Inflammatory macrophage (primary cell): Measurements from ENCODE around the gene YPEL5.
"Not testable (repeated sequence)": the region's sequence is repeated elsewhere in the genome, so short reads cannot be mapped to it uniquely, and the experiment has no call there.

Source experiments
- DNase-seq, 2 donors: peaks; one replicate each; pipeline ENCODE4 v3.0.0-alpha.2; 2020 to 2022
- total RNA-seq, 18 experiments: gene quantifications; one replicate each; lab custom pipeline; 2026; ENCODE audit warnings: mixed read lengths in 6 of 18, inconsistent platforms in 2 of 18; lab: John Stamatoyannopoulos, UW

The YPEL5 gene
- total RNA-seq, result 42.2 to 118 (median 66.7) reads per million in 18 experiments

DNA sequence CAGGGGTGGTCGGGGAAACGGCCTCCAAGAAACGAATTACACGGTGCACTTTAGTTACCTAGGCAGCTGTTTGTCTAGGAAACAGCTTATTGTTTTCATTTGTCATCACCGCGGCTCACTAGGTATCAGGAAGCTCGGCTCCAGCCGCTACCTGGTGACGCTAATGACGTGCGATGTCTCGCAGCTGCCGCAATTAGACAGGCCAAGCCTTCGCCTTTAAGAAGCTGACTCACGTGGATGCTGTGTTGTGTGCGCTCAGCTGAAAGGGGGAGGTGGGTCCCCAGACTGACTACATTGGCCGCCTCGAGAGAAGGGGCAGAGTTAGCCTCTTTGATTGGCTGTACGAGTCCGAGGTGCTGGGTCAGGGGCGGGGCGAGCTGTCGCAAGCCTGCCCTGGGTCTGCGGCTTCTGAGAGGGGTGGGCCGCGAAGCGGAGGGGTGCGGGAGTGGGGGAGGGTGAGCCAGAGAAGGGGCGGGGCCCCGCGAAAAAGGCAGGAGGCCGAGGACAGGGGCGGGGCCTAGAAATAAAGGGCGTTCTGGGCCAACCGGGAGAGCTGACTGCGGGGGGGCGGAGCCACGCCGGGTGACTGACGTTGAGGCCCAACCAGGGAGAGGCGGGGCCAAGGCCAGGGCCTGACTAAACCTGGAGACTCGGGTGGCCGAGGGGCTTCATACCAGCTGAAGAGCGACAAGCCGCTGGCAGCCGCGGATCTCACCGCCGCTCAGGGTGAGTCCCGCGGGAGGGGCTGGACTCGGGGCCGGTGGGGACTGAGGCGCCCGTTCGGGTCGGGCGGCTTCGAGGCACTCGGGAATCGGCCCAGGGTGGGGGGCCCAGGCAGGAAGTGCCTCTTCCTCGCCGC lies at the start of gene YPEL5:
Gene YPEL5, plus strand, starts transcription at position 671 of the 859 bp plus-strand sequence. CDS start 9,645 bp downstream, outside the sequence.
- peak; percentile 99 for DNase-seq

DNA sequence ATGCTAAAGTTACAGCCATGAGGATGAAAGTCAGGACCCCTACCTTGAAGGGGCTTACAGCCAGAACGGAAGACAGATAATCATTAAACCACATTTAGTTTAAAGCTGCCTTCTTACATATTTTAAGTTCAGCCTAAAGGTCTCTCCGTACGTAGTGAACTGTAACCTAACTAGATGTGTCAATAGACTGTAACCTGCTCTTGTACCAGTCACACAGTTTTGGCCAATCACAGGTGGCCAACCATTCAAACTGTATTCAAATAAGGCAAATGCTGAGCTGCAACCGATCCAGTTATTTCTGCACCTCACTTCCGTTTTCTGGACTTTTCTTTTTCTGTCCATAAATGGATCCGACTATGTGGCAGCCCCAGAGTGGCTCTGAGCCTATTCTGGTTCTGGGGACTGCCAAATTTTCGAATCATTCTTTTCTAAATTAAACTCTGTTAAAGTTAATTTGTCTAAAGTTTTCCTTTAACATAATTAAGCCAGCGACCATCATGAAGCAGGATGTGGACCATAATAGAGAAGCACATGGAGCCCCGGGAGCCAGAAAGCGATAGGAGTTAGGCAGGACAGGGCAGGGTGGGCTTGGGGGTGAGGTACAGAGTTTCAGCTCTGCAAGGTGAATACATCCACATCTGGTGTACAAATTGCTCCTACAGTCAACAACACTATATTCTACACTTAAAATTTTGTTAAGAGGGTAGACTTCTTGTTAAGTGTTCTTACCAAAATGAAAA lies 48.4 kb upstream of the YPEL5 start:
- no peak for DNase-seq

DNA sequence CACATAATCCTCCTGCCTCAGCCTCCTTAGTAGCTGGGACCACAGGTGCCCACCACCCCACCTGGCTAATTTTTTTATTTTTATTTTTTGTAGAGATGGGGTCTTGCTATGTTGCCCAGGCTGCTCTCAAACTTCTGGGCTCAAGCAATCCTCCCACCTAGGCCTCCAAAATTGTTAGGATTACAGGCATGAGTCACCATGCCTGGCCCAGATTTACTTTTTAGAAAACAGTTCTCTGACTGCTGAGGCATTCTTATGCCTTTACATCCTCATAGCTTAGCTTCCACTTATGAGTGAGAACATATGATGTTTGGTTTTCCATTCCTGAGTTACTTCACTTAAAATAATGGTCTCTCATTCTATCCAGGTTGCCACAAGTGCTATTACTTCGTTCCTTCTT lies 47.4 kb upstream of the YPEL5 start:
- not testable (repeated sequence) for DNase-seq

DNA sequence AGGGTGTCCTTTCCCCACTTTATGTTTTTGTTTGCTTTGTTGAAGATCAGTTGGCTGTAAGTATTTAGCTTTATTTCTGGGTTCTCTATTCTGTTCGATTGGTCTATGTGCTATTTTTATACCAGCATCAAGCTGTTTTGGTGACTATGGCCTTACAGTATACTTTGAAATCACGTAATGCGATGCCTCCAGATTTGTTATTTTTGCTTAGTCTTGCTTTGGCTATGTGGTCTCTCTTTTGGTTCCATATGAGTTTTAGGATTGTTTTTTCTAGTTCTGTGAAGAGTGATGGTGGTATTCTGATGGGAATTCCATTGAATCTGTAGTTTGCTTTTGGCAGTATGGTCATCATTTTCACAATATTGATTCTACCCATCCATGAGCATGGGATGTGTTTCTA lies 46.1 kb upstream of the YPEL5 start:
- not testable (repeated sequence) for DNase-seq

DNA sequence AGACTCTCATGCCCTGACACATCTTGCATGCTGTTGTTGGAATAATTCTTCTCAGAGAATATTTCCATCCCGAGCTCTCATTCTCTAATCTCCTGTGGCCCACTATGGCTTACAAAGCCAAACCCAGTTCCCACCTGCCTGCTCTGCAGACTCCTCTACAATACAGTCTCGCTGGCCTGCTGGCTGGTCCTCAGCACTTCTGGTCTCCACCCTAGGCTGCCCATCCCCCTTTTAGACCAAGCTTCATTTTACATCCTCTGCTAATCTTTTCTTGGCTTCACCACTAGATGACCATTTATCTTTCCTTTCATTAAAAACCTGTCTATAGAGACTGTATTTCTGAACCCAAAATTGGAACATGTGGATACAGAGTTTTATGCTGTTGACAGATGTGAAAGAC lies 42.5 kb upstream of the YPEL5 start:
- no peak for DNase-seq

DNA sequence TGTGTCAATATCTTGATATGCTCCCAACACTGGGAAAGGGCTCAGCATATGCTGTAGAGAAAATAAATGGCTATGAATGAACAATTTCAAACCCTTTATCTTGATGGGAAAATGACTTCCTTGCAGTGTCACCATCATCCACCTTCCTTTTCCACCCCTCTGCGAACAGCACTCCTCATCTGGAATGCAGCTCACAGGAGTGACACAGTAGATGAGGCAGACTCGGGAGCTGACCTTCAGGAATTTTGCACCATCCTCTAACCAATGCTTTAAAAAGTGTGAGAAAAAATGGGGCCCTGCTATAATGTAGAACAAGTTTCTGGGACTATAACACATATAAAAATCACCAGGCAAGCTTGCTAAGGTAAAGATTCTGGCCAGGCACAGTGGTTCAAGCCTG lies 41.3 kb upstream of the YPEL5 start:
- DNase-seq, result no peak

DNA sequence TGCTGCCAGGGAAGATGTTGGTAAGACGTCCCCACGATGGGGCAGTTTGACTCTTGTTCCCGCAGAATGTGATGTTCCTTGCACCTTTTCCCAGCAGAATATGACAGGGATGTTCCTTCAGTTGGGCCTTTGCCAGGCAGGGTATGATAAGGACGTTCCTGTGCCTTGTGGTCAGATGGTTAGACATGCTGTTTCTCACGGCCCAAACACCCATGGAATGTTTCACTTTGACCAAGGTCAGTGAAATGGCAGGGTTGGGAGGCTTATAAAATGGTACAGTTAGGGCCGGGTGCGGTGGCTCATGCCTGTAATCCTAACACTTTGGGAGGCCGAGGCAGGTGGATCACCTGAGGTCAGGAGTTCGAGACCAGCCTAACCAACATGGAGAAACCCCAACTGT lies 40.3 kb upstream of the YPEL5 start:
- no peak for DNase-seq

DNA sequence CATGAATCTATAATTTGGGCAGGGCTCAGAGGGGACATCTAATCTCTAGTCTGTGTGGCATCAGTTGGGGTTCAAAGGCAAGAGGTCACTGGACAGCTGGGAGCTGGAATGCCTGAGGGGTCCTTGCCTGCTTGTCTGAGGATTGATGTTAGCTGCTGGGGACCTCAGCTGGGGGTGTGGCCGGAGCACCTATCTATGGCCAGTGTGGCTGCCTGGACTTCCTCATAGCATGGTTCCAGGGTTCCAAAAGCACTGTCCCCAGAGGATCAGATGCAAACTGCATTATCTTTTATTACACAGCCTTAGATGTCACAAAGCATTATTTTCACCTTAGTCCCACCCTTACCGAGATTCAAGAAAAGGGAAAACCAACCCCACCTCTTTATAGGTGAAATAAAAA lies 38.6 kb upstream of the YPEL5 start:
- no peak for DNase-seq

DNA sequence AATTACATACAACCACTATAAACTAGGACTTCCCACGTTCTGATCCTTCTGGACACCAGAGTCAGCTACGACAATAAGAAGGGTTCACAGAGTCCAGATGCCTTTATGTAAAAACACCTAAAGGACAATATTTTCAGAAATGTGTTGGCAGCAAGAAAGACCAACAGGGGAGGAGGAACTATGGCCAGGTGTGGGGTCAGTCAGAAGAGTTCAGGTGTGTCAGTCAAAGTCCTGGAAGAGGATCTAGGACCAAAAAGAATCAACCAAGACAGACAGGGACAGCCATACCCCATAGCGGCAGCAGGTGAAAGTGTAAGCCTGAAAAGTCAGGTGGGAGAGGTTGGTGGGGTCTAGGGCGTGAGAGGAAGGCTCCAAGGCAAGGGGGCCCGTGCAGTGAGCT lies 38.0 kb upstream of the YPEL5 start:
- no peak for DNase-seq

DNA sequence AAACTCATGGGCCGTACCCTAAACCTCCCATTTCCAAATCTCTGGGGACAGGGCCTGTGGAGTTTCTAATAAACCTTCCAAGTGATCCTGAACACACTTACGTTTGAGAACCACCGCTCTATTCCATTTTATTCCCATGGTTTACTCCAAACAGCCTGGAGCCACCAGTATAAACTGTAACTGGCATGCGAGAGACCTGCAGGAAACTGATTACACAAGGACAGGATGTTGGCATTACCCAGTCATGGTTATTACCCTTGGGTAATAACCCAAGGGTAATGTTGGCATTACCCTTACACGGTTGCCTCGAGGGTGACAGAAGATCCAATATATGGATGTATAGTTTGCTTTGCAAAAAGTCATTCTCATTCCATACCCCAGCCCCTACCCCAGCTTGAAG lies 37.0 kb upstream of the YPEL5 start:
- DNase-seq, result no peak

DNA sequence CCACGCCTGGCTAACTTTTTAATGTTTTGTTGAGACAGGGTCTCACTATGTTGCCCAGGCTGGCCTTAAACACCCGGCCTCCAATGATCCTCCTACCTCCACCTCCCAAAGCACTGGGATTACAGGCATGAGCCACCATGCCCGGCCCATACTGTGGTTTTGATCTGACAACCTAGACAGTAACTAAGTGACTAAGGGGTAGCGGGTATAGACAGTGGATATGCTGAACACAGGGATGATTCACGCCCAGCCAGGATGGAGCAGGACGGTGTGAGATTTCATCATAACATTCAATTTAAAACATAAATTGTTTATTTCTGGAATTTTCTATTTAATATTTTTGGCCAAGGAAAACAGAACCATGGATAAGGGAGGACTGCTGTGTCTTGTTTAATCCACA lies 36.0 kb upstream of the YPEL5 start:
- no peak for DNase-seq

DNA sequence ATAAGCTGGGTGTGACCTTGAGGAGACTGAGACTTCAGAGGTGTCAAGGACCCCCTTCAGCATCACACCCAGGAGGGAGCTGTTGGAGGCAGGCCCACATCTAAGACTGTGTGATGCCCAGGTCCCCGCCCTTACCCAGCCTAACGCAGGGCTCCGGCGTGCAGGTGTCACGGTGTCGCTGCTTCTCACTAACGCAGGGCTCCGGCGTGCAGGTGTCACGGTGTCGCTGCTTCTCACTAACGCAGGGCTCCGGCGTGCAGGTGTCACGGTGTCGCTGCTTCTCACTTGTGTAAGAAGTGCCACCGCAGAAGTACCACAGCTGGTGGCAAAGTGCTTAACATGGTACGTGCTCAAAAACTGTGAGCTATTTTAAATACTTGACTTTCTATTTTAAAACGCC lies 35.6 kb upstream of the YPEL5 start:
- DNase-seq, result not testable (repeated sequence)

DNA sequence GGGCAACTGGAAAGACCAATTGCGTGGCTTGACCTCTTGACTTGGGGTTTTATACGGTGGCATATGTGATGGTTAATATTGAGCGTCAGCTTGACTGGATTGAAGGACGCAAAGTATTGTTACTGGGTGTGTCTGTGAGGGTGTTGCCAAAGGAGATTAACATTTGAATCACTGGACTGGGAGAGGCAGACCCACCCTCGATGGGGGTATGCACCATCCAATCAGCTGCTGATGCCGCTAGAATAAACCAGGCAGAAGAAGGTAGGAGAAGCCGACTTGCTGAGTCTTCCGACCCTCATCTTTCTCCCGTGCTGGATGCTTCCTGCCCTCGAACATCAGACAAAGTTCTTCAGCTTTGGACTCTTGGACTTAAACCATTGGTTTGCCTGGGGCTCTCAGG lies 34.2 kb upstream of the YPEL5 start:
- no peak for DNase-seq

DNA sequence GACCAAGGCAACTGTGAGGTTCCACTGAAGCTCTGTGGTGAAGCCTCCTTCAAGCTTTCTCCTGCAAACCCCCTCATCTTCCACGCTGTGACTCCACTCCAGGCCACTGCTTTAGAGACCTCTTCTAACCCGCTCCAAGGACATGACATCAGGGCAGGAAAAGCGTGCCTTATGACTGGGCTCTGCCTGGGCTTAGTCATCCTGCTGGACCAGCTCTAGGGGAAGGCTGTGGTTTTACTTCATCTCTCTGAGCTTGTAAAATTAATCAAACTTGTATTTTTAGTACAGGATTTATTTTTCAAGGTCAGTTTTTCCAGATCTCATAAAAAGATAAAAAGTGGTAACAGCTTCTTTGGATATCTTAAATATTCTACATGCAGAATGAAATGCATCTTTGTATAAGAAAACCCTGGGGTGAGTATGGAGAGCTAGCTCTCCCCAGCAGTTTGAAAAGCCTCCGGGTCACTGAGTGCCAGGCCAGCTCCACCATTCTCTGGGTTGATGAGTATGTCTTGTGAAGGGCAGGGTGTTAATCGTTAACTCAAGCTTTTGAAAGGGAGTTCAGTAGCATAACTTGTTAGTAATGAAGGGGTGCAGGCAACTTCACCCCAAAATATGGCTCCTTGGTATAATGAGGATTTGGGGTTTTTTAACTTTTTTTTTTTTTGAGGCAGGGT lies 33.1 kb upstream of the YPEL5 start:
- peak in 1 of 2 donors; percentile 34 for DNase-seq

DNA sequence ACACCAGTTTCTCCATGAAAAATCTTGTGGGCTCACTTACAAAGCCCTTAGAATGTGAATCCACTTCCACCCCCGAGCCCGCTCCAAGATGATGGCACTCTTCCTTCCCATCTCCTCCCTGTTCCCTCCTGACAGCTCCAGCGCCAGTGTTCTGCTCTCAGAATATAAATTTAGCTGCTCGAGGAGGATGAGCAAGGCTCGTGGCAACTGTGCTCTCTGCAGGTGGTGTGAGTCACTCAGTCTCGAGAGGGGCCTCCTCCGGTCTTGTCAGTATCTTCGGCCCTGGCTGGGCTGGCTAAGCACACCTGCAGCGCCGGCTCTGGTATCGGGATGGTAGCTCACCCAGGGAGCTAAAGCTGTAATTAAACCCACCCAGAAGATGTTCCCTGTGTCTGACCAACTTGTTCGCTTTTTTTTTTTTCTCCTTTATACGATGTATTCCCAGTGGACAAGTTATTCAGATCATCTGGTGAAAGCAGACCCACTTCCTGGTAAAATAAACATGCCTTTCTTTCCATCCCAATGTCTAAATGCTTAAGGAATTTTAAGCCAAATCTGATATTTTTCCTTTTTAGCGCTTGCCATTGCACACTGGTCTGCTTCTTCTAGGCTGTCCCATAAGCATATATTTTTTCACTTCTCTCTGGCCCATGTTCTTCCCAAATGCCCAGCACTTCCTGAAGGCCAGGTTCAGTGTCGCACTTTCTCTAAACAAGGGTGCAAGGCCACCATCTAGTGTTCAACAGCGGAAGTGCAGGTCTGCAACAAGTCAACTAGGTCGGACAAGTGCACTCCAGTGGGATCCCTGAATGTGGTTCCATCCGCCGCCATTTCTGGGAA lies 31.4 kb upstream of the YPEL5 start:
- peak; percentile 83 to 89 for DNase-seq

DNA sequence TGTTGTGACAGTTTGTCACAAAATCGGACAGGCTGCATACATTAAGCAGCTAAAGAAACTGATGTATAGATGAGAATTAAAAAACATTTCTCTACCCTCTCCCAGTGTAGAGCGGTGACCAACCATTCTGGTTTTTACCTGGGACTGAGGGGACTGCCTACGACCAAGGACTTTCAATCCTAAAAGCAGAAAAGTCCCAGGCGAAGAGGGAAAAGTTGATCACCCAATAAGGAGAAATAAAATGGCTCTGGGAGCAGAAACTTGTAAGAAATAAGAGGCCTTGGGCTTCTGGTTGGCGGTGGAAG lies 30.9 kb upstream of the YPEL5 start:
- no peak for DNase-seq

DNA sequence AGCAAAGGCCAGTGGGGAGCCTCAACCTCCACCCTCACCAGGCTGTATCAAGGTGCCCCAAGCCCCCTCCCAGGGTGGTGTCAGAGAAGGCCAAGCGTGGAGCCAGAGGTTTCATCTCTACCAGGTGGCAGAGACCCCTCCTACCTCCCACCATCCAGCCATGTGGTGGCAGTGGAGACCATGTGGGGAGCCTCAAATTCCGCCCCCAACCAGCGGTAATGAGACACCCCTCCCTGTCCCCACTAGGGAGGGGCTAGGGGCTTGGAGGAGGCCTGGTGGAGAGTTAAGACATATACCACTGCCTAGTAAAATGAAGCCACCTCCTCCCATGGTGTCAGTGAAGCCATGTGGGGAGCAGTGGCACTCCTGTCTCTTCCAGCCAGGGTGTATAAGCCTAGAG lies 24.4 kb upstream of the YPEL5 start:
- no peak for DNase-seq

DNA sequence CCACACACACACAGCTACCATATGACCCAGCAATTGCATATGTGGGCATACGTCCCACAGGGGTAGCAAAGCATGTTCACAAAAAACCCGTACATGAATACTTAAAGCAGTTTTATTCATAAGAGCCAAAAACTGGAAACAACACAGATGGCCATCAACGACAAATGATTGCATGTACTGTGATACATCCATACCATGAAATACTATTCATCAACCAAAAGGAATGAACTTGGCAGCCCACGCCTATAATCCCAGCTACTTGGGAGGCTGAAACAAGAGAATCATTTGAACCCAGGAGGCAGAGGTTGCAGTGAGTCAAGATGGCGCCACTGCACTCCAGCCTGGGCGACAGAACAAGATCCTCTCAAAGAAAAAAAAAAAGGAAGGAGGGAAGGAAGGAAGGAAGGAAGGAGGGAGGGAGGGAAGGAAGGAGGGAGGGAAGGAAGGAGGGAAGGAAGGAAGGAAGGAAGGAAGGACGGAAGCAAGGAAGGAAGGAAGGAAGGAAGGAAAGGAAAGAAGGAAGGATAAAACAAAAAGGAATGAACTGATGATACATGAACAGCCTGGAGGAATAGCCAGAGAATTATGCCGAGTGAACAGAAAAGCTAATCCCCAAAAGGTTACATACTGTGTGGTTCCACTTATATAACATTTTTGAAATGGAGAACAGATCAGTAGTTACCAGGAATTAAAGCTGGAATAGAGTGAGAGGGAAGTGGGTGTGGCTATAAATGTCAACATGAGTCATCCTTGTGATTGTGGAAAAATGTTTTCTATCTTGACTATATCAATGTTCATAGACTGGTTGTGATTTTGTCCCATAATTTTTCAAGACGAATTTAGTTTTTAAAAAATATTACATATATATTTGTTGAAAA lies 19.6 kb upstream of the YPEL5 start:
- peak in 1 of 2 donors; percentile 20 for DNase-seq

DNA sequence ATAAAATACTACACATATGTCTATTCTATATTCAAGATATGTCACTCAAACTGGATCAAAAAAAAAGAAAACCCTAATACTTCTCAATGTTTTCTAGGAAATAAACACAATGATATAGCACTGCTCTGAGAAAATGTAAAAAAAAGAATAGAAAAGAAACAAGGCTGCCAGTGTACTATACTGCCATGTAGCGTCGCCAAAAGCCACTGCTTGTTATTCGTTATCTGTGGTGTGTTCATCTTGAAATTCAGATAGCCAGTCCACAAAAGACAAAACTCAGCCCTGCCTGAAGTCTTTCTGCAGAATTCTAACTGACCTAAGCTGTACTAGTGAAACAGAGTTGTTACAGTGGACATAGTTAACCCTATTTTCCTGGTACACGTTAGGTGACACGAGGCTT lies 12.2 kb upstream of the YPEL5 start:
- no peak for DNase-seq

DNA sequence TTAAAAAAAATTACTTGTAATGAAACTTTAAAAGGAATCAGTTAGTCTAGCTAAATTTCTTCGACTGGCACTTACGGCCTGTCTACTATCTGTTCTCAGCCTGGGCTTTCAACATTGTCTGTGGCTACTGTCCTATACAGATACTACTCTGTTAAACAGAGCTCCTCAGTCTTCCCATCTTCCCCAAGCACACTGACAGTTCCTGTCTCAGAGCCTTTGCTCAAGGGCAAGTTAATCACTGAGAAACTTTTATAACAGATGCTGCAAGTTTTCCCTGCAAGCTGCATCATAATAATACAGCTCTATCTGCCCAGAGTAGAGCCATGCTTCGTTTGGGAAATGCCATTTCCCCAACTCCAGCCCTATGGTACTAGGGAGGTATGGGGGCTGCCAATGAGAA lies 11.3 kb upstream of the YPEL5 start:
- no peak for DNase-seq

DNA sequence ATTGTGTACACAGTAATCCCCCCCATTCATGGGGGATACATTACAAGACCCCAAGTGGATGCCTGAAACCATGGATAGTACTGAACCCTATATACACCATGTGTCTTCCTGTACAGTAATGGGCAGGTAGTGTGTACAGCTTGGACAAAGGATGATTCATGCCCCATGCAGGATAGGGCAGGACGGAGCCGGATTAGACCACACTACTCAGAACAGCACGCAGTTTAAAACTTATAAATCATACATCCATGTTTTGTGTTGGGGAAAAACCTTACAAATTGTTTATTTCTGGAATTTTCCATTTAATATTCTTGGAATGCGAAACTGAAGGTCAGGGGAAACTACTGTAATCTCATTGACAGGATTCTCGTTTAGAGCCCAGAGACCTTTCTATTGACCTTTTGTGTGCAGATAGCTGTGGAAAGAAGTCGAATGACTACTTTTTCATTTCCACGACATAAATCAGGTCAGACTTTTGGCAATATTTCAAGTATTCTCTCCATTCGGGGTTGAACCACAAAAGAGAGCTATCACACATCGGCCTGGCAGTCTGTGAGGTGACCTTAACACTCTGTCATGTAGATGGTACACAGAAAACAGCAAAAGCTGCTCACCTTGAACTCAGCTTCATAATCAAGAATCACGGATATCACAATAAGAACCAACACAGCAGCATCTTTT lies 9.9 kb upstream of the YPEL5 start:
- DNase-seq, result no peak
